HepG2 (cell line): ENCODE data around the gene LYPLA2. TPM values are rescaled to one million over a fixed set of nuclear protein-coding genes. Genes with fewer than 3 reads are reported as not detected.

Source experiments
- ATAC-seq: fragments of 200-7000 bp; cut with Tn5 transposase; 3 replicates; pipeline ENCODE4 v1.9.1; 2020; ENCODE audit warnings: mild to moderate bottlenecking, moderate library complexity
- BruUV-seq: library from RNA; stranded (reverse); fragments of 400-500 nt; replicated peaks from 2 replicates; lab custom pipeline; 2021; lab: Mats Ljungman, UMichigan
- CTCF ChIA-PET: fragments of 300-600 bp; formaldehyde crosslinking; extraction: SDS; loops from one replicate; lab custom pipeline; 2021; ENCODE audit warnings: low total read pairs, inconsistent platforms, low intra/inter-chr PET ratio; lab: Yijun Ruan, JAX
- POLR2A ChIA-PET: fragments of 350-600 bp; sonication (Branson Sonifier 250); formaldehyde crosslinking; loops from one replicate; lab custom pipeline; 2020; ENCODE audit warnings: antibody characterized with exemption, inconsistent platforms; lab: Yijun Ruan, JAX
- DNase-seq: peaks from one replicate; pipeline ENCODE4 v3.0.0-alpha.2; 2015; ENCODE audit warnings: low spot score
- FAIRE-seq: peaks from 3 replicates; lab custom pipeline; 2011; peaks lifted over from hg19 to GRCh38; lab: Jason Lieb, UNC
- H2AFZ ChIP-seq: one replicate; pipeline ENCODE4 v1.6.1; 2011; ENCODE audit warnings: low read length, inconsistent platforms
- H3K27ac ChIP-seq: fragments of 300-600 bp; 3 replicates; pipeline ENCODE4 v1.8.0; 2011; ENCODE audit warnings: mixed run types, mild to moderate bottlenecking, mixed read lengths, low read length, inconsistent platforms; ENCODE audit not compliant: insufficient read depth; ENCODE audit errors: extremely low read length
- H3K27me3 ChIP-seq, 2 experiments: fragments of 200-600 bp in 1 of 2; 2 replicates in 1 of 2; 3 replicates in 1 of 2; pipeline versions ENCODE4 v1.6.0 to v1.8.0; 2011; ENCODE audit warnings: low read length in 2 of 2, mild to moderate bottlenecking in 2 of 2, moderate library complexity in 2 of 2, inconsistent platforms in 1 of 2; ENCODE audit not compliant: insufficient read depth in 2 of 2, control insufficient read depth in 1 of 2
- H3K36me3 ChIP-seq, 2 experiments: fragments of 200-600 bp in 1 of 2; replicated peaks in 1 of 2; 2 replicates in 1 of 2; 3 replicates in 1 of 2; pipeline versions ENCODE4 v1.5.1 to v1.8.0; 2011; ENCODE audit warnings: low read length in 2 of 2, inconsistent platforms in 1 of 2; ENCODE audit not compliant: insufficient read depth in 2 of 2, control insufficient read depth in 1 of 2
- H3K4me1 ChIP-seq: 2 replicates; pipeline ENCODE4 v1.5.1; 2012; ENCODE audit warnings: low read length, inconsistent platforms; ENCODE audit not compliant: insufficient read depth
- H3K4me2 ChIP-seq: 2 replicates; pipeline ENCODE4 v1.6.0; 2011; ENCODE audit warnings: low read depth, low read length, inconsistent platforms
- H3K4me3 ChIP-seq, 3 experiments: fragments of 200-600 bp in 1 of 3; sonication (generic), shearing (Covaris generic) in 1 of 3; replicated peaks in 1 of 3; 2 replicates each; pipeline ENCODE4 v1.5.1; 2011 to 2016; ENCODE audit warnings: low read length in 3 of 3, inconsistent platforms in 2 of 3, low read depth in 2 of 3, mild to moderate bottlenecking in 2 of 3, control low read depth in 1 of 3, mixed read lengths in 1 of 3; ENCODE audit not compliant: insufficient read depth in 1 of 3
- H3K79me2 ChIP-seq: one replicate; pipeline ENCODE4 v1.6.1; 2011; ENCODE audit warnings: low read length, inconsistent platforms; ENCODE audit not compliant: insufficient read depth
- H3K9ac ChIP-seq: 2 replicates; pipeline ENCODE4 v1.6.0; 2011; ENCODE audit warnings: mild to moderate bottlenecking, low read depth, low read length, inconsistent platforms; ENCODE audit not compliant: insufficient read depth
- H3K9me3 ChIP-seq: 2 replicates; pipeline ENCODE4 v1.5.1; 2012; ENCODE audit warnings: mild to moderate bottlenecking, low read length
- H4K20me1 ChIP-seq: 2 replicates; pipeline ENCODE4 v1.6.0; 2011; ENCODE audit warnings: inconsistent platforms, mild to moderate bottlenecking, low read length, moderate library complexity; ENCODE audit not compliant: insufficient read depth
- CSRNP1 ChIP-seq: sonication (generic); formaldehyde crosslinking; IDR thresholded peaks from 2 replicates; pipeline ENCODE4 v1.8.1; 2023; ENCODE audit warnings: mild to moderate bottlenecking, missing genetic modification reagents
- MXI1 ChIP-seq: IDR thresholded peaks from 3 replicates; pipeline ENCODE4 v1.6.1; 2012; ENCODE audit warnings: low read depth, low read length, inconsistent platforms, borderline replicate concordance
- NR2C2 ChIP-seq: sonication (generic); formaldehyde crosslinking; IDR thresholded peaks from 2 replicates; pipeline ENCODE4 v1.4.0; 2020; ENCODE audit warnings: missing genetic modification reagents, mild to moderate bottlenecking, moderate library complexity, borderline replicate concordance
- NRL ChIP-seq: sonication (generic); formaldehyde crosslinking; IDR thresholded peaks from 2 replicates; pipeline ENCODE4 v1.5.0; 2020; ENCODE audit warnings: missing genetic modification reagents, mild to moderate bottlenecking, moderate library complexity, borderline replicate concordance
- PITX1 ChIP-seq: sonication (generic); formaldehyde crosslinking; IDR thresholded peaks from 2 replicates; pipeline ENCODE4 v1.5.1; 2020; ENCODE audit warnings: mild to moderate bottlenecking, missing genetic modification reagents
- WIZ ChIP-seq: sonication (generic); formaldehyde crosslinking; IDR thresholded peaks from 2 replicates; pipeline ENCODE4 v1.5.1; 2020; ENCODE audit warnings: mild to moderate bottlenecking, missing genetic modification reagents
- ZNF124 ChIP-seq: sonication (generic); formaldehyde crosslinking; IDR thresholded peaks from 2 replicates; pipeline ENCODE4 v1.4.0; 2020; ENCODE audit warnings: missing genetic modification reagents
- ZNF142 ChIP-seq: sonication (generic); formaldehyde crosslinking; IDR thresholded peaks from 2 replicates; pipeline ENCODE4 v1.4.0; 2020; ENCODE audit warnings: missing genetic modification reagents
- ZNF20 ChIP-seq: sonication (generic); formaldehyde crosslinking; IDR thresholded peaks from 2 replicates; pipeline ENCODE4 v1.4.0; 2020; ENCODE audit warnings: mild to moderate bottlenecking, moderate library complexity, missing genetic modification reagents
- ZNF232 ChIP-seq: sonication (generic); formaldehyde crosslinking; IDR thresholded peaks from 2 replicates; pipeline ENCODE4 v1.4.0; 2020; ENCODE audit warnings: missing genetic modification reagents, borderline replicate concordance
- ZNF556 ChIP-seq: sonication (generic); formaldehyde crosslinking; IDR thresholded peaks from 2 replicates; pipeline ENCODE4 v1.4.0; 2020; ENCODE audit warnings: mild to moderate bottlenecking, missing genetic modification reagents, borderline replicate concordance
- ZNF562 ChIP-seq: sonication (generic); formaldehyde crosslinking; IDR thresholded peaks from 2 replicates; pipeline ENCODE4 v1.8.0; 2022; ENCODE audit warnings: missing genetic modification reagents, borderline replicate concordance
- ZNF570 ChIP-seq: sonication (generic); formaldehyde crosslinking; IDR thresholded peaks from 2 replicates; pipeline ENCODE4 v1.4.0; 2020; ENCODE audit warnings: mild to moderate bottlenecking, missing genetic modification reagents, borderline replicate concordance
- ZNF678 ChIP-seq: sonication (generic); formaldehyde crosslinking; IDR thresholded peaks from 2 replicates; pipeline ENCODE4 v1.4.0; 2020; ENCODE audit warnings: mild to moderate bottlenecking, missing genetic modification reagents
- ZNF775 ChIP-seq: sonication (generic); formaldehyde crosslinking; IDR thresholded peaks from 2 replicates; pipeline ENCODE4 v1.4.0; 2020; ENCODE audit warnings: missing genetic modification reagents, mild to moderate bottlenecking, moderate library complexity, borderline replicate concordance
- WGBS: methylation state at CpG from one replicate; pipeline ENCODE4 v1.1.6; 2017; ENCODE audit warnings: low lambda C conversion rate; 5-methylcytosine and 5-hydroxymethylcytosine counted together
- in situ Hi-C: cut with HindIII; loops from 2 replicates; pipeline ENCODE4 v1.10.0; 2017; ENCODE audit warnings: low pct_unique_long_range_greater_than_20kb; ENCODE audit not compliant: extremely low pct_ligation_motif_present
- intact Hi-C: fragments of 100-400 bp; cut with micrococcal nuclease; formaldehyde crosslinking; loops from one replicate; pipeline ENCODE4 v1.10.0; 2022; ENCODE audit not compliant: unreplicated experiment
- polyA plus RNA-seq, 8 experiments: library from polyadenylated mRNA; depleted of rRNA in 3 of 8; stranded (reverse) in 7 of 8; unstranded in 1 of 8; fragments of >200 nt; fragmentation: Illumina TruSeq in 4 of 8; extraction: Trizol in 4 of 8; gene quantifications; 2 replicates each; pipeline versions ENCODE4 v1.2.1 to v1.2.3, GENCODE V29; 2011 to 2016; ENCODE audit warnings: low read depth in 4 of 8, missing spikeins in 1 of 8, mixed read lengths in 1 of 8; ENCODE audit not compliant: insufficient read depth in 1 of 8
- total RNA-seq, 5 experiments: library from RNA; depleted of rRNA; stranded (reverse); fragments of >200 nt; fragmentation: Illumina TruSeq; extraction: Trizol; gene quantifications; 2 replicates each; pipeline ENCODE4 v1.2.3, GENCODE V29; 2016; ENCODE audit warnings: low read depth in 1 of 5

Gene LYPLA2
- total and polyA plus RNA-seq, 2 of the 13 experiments (the other 11 are each of a cell fraction or from before 2014, with no cell fraction given), result 72.1 to 73.2 TPM

- FAIRE-seq (peak; percentile 66), DNase-seq (peak; percentile 89), ATAC-seq (peak; percentile 75)
- no peaks in the 10 kb centered on the region for H3K9me3 ChIP-seq
- peak within 1 kb of the TSS; percentile 97 for H3K4me2 ChIP-seq
- peaks cover 7% of the 10 kb centered on the region; the same call in 1 of the 2 replicates for H4K20me1 ChIP-seq
- H3K27me3 ChIP-seq, result no peaks in the 10 kb centered on the region; a peak in 1 of 5 replicates
- peak within 1 kb of the TSS; percentile 93 for H3K9ac ChIP-seq
- H3K36me3 ChIP-seq, result peaks cover 4 to 26% of the 10 kb centered on the region in 2 experiments; a peak in 4 of 5 replicates
- ChIA-PET CTCF (no interaction called here), POLR2A (interaction anchor here (1.0 to 10.9 kb wide), 12 partner anchors 10 to 220 kb away, joined by 3 to 154 read pairs (median 6); partner anchors contain the start of genes FUCA1, HMGCL, LYPLA2 and PITHD1)
- peaks cover 9% of the 10 kb centered on the region for H3K79me2 ChIP-seq
- BruUV-seq, result no TSS peak
- H3K4me1 ChIP-seq, result peaks cover 66% of the 10 kb centered on the region
- H3K27ac ChIP-seq, result peak within 1 kb of the TSS; percentile 95
- H2AFZ ChIP-seq, result no peak within 1 kb of the TSS
- WGBS, result 0% methylated on average over 9 of the region's 82 CpGs
- peak within 1 kb of the TSS; percentile 65 to 92 (median 90) for H3K4me3 ChIP-seq
- in situ Hi-C loops (no loop called here), intact Hi-C loops (loop anchor here (1.0 to 5.0 kb wide), 2 partner anchors 9 to 67 kb away; partner anchors contain the start of genes FUCA1 and LYPLA2)
- no peak for TF ChIP-seq CSRNP1 (CRISPR knock-in tag)
- TF ChIP-seq WIZ, result 0 out of 2 replicates have a peak, but pooled peaks have one; percentile 53
- peak; percentile 32; the same call in 1 of the 2 replicates for TF ChIP-seq PITX1
- no peak for TF ChIP-seq ZNF232 (CRISPR knock-in tag)
- TF ChIP-seq ZNF570 (CRISPR knock-in tag), result no peak
- TF ChIP-seq ZNF775 (CRISPR knock-in tag), result no peak
- no peak for TF ChIP-seq ZNF562 (CRISPR knock-in tag)
- TF ChIP-seq ZNF678 (CRISPR knock-in tag), result peak; percentile 92; the same call in 1 of the 2 replicates
- peak; percentile 67; the same call in 1 of the 2 replicates for TF ChIP-seq NRL (CRISPR knock-in tag)
- TF ChIP-seq ZNF124 (CRISPR knock-in tag), result peak; percentile 36; the same call in 1 of the 2 replicates
- no peak; the same call in 1 of the 2 replicates for TF ChIP-seq ZNF556 (CRISPR knock-in tag)
- TF ChIP-seq ZNF142 (CRISPR knock-in tag), result peak; percentile 19; the same call in 1 of the 2 replicates
- TF ChIP-seq NR2C2 (CRISPR knock-in tag), result peak; percentile 89
- TF ChIP-seq ZNF20 (CRISPR knock-in tag), result no peak
- peak; percentile 87; the same call in 1 of the 3 replicates for TF ChIP-seq MXI1
These were observed 9.7 kb downstream of the LYPLA2 start, which contains the start of gene GALE for GRCh38 chr1:23800400-23801337. Gene GALE, minus strand, starts transcription at chr1:23800754. Its CDS starts 1,747 bp downstream, at chr1:23799007.
